HL-60/S4 treated with phorbol 12-myristate 13-acetate at 8.2 ng/mL for 4 days and 3 days (cell line): ENCODE data around the gene RAB20.
"Not testable (repeated sequence)": the region's sequence is repeated elsewhere in the genome, so short reads cannot be mapped to it uniquely, and the experiment has no call there.

ENCODE experiments used
- in situ Hi-C: fragments of 300-500 bp; cut with MboI; formaldehyde crosslinking; loops from 2 replicates; pipeline ENCODE4 v1.15.0; 2022; ENCODE audit warnings: low sequenced_read_pairs

Gene RAB20

GRCh38 chr13:110533771-110534670 lies 27.5 kb downstream of the RAB20 start:
- in situ Hi-C loops = no loop called here

DNA sequence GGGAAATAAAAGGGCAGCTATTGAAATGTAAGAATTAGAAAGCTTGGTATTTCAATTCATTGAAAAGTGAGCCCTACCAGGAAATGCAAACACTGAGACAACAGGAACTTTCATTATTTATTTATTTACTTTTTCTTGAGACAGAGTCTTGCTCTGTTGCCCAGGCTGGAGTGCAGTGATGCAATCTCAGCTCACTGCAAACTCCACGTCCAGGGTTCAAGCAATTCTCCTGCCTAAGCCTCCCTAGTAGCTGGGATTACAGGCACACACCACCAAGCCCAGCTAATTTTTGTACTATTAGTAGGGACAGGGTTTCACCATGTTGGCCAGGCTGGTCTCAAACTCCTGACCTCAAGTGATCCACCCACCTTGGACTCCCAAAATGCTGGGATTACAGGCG lies 29.3 kb downstream of the RAB20 start:
- in situ Hi-C loops = not testable (repeated sequence)

DNA sequence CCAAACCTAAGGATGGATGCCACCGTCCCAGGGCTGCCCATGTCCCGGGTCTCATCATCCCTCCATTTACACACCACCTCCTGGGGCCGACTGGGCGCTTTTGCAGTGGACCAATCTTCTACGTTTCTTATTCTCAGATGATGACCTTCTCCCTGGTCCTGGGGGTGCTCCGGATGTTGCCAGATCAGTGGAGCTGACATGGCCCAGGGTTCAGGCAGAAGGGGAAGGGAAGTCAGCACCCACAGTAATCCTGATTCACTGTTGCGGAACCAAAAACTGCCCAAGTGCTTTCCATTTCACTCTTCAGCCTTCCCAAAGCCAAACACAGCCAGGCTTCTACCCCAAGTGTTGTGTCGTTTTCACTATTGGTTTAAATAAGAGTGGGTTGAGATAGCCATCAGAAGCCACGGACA lies 29.8 kb downstream of the RAB20 start:
- in situ Hi-C loops = no loop called here

GRCh38 chr13:110531100-110531499 lies 30.4 kb downstream of the RAB20 start:
- in situ Hi-C loops = no loop called here

DNA sequence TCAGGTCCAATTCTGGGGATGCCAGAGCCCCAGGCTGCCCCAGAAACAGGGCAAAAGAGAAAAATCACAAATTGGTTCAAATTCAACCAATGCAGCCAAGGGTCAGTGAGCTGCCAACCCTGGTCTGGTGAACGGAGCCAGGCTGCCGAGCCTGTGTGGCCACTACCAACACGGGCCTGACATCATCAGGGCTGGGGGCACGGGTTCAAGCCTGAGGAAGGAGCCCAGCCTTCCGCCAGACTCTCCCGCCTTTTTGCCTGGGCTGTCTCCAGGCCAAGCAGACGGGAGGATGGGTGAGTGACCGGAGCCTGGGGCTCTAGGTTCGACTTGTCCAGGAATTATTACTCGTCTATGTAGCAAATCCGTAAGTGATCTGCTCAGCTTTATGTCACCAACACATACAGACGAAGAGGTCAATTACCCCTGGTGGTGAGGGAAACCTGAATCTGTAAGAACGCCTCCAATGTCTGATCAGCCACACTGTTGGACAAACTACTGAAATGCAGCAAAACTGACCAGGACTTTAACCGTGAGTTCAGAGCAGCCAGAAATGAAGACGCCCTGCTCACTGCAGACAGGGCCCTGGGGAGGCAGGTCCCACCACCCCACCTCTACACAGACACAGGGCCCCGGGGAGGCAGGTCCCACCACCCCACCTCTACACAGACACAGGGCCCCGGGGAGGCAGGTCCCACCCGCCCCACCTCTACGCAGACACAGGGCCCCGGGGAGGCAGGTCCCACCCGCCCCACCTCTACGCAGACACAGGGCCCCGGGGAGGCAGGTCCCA lies 31.8 kb downstream of the RAB20 start:
- in situ Hi-C loops = no loop called here

DNA sequence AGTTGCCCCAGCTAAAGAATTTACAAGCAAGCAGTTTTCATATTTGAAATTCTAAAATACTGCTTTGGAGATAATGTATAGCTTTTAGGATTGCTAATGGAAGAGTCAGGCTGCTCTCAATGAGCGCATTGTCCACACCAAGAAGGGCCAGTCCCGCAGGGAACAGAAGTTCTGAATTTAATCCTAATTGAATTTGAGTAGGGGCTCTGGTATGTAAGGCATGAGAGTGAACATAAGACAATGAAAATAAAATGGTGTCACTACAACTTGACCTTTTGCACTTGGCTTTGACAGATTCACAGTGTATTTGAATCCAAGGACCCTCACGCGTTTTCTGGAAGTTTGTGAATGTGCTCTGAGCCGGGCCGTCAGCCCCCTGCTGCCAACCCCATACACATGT lies 32.6 kb downstream of the RAB20 start:
- in situ Hi-C loops = no loop called here

GRCh38 chr13:110528371-110528770 lies 33.2 kb downstream of the RAB20 start:
- in situ Hi-C loops = no loop called here

DNA sequence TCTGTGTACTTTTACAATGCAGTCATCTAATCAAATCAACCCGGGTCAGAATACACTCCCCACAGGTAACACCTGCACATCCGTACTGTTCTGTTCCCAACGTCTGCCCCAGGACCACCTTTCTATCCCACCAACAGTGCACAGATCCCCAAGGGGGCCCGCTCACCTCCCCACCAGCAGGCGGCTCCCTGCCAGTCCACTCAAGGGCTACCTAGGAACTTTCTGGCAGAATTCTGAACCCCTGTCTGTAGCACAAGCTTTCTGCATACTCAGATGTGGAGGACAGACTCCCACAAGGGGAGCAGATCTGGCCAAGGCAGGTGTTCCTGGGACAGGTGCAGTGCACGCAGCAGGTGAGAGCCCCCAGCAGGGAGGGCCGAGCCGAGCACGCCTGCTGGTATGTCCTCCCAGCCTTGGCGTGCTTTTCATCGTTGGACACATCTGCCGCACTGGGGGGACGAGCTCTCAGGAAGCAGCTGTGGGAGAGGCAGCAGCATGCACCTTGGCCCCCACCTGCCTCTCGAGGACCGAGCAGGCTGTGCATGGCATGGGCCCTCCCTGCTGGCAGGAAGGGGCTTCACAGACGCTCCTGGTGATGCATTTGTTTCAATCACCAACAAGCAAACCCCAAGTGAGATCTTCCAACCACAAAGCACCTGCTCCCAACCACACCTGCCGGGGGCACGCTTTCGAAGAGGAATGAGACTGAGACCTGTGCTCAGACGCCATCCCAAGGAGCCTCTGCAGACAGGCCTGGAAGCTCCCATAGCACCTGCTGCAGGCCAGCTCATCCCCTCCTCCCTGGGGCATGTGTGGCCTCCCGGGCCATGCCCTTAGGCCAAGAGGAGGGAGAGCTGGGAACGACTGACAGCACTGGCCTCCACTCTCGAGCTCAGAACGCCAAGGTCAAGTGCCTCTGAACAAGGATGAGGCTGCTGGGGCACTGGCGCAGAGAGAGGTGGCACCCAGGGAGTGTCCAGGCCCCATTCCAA lies 35.9 kb downstream of the RAB20 start:
- in situ Hi-C loops = no loop called here

DNA sequence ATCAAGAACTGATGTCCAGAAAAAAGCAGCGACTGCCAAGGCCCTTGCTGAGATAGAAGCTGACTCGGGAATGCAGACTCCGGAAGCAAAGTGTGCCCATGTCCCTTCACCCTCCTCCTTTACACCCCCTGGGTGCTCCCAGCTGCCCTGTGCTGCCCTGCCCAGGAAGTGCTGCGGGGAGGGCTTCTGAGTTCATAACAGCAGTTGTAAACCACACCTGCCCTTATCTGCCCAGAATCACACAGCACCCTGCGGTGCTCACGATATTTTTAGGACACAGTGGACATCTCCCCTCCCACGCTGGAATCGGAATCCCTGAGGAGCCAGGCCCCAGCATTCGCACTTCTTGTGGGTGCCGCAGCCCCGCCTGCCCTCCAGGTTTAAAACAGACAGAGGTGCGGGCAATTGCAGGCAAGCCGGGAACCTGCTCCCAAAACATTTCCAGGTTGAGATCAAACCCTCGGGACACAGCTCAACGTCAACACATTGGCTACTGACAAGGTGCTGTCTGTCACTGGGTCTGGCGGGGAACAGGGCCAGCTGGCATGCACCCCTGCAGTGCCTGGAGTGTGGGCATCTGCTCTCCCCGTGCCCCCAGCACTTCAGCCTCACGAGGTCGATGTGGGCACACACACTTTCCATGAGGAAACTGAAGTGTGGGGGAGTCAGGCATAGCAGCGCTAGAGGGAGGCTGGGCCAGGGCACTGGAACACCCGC lies 36.8 kb downstream of the RAB20 start:
- in situ Hi-C loops = no loop called here

DNA sequence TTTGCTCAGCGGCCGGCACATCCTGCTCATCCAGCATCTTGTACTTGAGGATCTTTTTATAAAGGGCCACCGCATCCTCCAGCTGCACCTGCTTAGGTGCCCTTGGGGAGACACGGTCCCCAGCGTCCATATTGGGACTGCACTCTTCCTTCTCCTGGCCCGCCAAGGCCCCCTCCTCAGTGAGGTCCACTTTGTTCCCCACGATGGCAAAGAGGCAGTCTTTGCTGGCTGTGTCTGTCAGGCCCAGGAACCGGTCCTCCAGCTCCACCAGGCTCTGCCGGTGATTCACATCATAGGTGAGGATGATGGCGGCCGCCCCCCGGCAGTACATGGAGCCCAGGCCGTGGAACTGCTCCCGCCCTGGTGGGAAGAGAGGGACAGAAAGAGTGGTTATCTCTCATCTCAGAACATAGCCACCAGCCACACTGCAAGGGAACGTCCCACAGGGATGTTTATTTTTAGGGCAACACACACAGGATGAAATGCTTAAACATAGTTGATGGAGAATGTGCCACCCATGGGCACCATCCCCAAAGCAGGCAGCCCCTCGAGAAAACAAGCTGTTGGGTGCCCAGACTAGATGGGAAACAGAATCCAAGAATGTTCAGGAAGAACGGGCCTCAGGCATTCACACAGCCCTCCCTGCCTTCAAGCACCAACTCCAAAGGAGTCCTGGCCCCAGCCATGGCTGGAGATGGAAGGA lies 37.5 kb downstream of the RAB20 start:
- in situ Hi-C loops = no loop called here

DNA sequence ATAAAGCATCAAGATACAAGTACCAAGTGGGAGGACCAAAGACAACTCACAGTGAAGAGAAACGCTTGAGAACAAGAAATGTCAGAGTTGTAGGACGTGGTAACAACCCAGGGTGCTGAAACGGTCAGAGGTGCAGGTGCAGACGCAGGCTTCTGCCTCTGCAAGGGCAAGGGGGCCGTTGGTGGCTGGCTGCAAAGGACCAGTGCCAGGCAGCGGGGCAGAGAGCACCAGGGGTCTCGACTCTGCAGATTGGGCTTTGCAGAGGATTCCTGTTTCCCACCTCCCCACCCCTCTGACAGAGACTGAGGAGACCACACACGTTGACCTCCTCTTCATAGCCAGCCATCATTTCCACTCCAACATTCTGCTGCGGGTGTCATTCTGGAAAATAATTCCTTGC lies 38.3 kb downstream of the RAB20 start:
- in situ Hi-C loops = no loop called here

DNA sequence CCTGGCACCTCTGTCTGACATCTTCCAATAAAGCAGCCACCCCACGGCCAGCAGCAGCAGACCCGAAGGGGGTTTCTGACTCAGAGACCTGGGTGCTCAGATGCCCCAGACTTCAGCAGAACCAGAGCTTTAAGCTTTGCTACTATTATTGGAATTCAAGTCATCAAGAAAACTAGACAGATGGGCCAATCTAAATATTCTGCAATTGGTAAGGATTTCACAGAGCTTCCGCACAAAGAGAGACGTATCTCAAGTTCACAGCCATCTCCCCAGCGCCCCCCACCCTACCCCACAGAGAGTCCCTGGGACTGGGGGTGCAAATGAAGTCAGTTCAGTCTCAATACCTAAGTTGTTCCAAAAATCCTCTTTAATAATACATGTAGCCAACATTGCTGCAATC lies 38.8 kb downstream of the RAB20 start:
- in situ Hi-C loops = no loop called here

GRCh38 chr13:110521946-110522345 lies 39.6 kb downstream of the RAB20 start:
- in situ Hi-C loops = no loop called here

- in situ Hi-C loops = no loop called here
These were observed 40.2 kb downstream of the RAB20 start for GRCh38 chr13:110521296-110521680.

- in situ Hi-C loops = no loop called here
These were observed 40.9 kb downstream of the RAB20 start for GRCh38 chr13:110520431-110521295.

DNA sequence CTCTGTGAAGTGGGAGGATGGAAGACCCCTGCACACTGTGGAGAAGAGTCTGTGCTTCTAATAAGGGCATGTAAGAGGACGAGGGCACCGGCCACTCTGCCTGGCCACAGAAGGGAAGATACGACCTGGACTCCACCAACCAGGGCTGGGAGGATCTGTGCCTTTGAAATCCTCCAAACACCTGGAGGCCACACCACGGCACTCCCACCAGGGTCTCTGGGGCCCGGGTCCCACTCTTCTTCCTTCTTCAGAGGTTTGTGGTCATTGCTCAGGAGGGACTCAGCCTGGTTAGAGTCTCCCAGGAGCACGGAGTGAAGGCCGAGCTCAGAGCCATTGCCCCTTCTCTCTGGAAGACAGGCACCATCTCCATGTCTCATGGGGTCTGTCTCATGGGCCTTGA lies 42.0 kb downstream of the RAB20 start:
- in situ Hi-C loops = no loop called here

- in situ Hi-C loops = no loop called here
These were observed 42.5 kb downstream of the RAB20 start for GRCh38 chr13:110519046-110519445.

DNA sequence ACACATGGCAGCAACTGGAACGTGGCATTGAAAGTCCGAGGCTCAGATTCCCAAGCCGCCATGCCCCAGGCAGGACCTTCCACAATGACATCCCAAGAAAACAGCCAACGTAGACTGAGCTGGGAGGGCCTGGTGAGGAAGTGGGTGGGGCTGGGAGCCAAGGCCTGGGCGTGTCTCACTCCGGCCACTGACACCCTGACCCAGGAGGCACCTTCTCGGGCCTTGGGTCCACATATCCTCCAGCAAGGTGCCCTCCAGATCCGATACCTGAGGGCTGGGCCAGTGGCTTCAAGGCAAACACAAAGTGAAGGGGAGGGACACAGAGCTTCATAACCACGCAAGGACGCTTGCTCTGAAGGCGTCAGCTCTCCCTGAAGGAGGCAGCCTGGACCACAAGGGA lies 43.0 kb downstream of the RAB20 start:
- in situ Hi-C loops = no loop called here

DNA sequence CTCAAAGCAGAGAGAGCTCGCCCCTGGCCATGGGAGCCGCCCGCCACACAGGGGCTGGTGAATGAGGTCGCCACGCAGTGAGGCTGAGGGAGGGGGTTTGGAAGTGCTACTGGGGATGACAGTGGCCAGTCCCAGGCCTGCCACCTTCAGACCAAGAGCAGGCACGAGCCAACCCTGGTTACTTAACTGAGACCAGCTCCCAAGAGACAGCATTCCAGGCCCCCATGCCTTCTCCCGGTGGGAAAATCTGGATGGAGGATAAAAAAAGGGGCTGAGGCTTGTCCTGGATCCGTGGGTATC lies 43.3 kb downstream of the RAB20 start:
- in situ Hi-C loops = no loop called here
